NOMO-1 (cell line): ENCODE results near the gene PCDHGA2.
"Not testable (repeated sequence)": the region's sequence is repeated elsewhere in the genome, so short reads cannot be mapped to it uniquely, and the experiment has no call there.

Source experiments
- DNase-seq, 2 experiments: peaks; one replicate each; lab custom pipeline; 2025; ENCODE audit not compliant: unreplicated experiment in 2 of 2; lab: John Stamatoyannopoulos, UW

PCDHGA2 gene

GRCh38 chr5:141382469-141383294 is 44.1 kb downstream of the PCDHGA2 start, which contains the start of gene PCDHGA7:
TSS of gene PCDHGA7 (plus strand) at chr5:141382742. CDS start at chr5:141382900, 158 bp downstream.
- DNase-seq, result no peak

GRCh38 chr5:141383345-141383744 is 44.8 kb downstream of the PCDHGA2 start:
- DNase-seq, result no peak

GRCh38 chr5:141384471-141385267 is 46.1 kb downstream of the PCDHGA2 start:
- DNase-seq, result no peak

- not testable (repeated sequence) for DNase-seq
Observed at GRCh38 chr5:141387557-141388311, 49.2 kb downstream of the PCDHGA2 start, which contains the start of gene PCDHGB4. TSS of gene PCDHGB4 (plus strand) at chr5:141387698. CDS start at chr5:141387885, 187 bp downstream.

GRCh38 chr5:141388661-141389060 is 50.1 kb downstream of the PCDHGA2 start:
- no peak for DNase-seq

GRCh38 chr5:141389153-141390042 is 50.8 kb downstream of the PCDHGA2 start:
- DNase-seq, result no peak

GRCh38 chr5:141392429-141393198 is 54.1 kb downstream of the PCDHGA2 start, which contains the start of gene PCDHGA8:
TSS of gene PCDHGA8 (plus strand) at chr5:141392633. CDS start at chr5:141392814, 181 bp downstream.
- DNase-seq, result no peak
